Activated T-cell treated with anti-CD3 and anti-CD28 coated beads, Interleukin-2, amount 50 U/mL, for 1 hour (primary cell): ENCODE results near the gene EMD.
"Not testable (repeated sequence)": the region's sequence is repeated elsewhere in the genome, so short reads cannot be mapped to it uniquely, and the experiment has no call there.

ENCODE experiments used
- DNase-seq: peaks from one replicate; pipeline ENCODE4 v3.0.0-alpha.2; 2020

EMD gene

GRCh38 chrX:154378799-154379568, at the start of gene EMD:
TSS of gene EMD (plus strand) at chrX:154379295. CDS start at chrX:154379485, 190 bp downstream.
- DNase-seq: peak; percentile 95

- no peak for DNase-seq
Observed at GRCh38 chrX:154332561-154332960, 46.5 kb upstream of the EMD start.

- no peak for DNase-seq
Observed at GRCh38 chrX:154333116-154333515, 46.0 kb upstream of the EMD start.

- no peak for DNase-seq
Observed at GRCh38 chrX:154333837-154334271, 45.2 kb upstream of the EMD start.

GRCh38 chrX:154334496-154334895, 44.6 kb upstream of the EMD start:
- no peak for DNase-seq

GRCh38 chrX:154341399-154342298, 37.4 kb upstream of the EMD start:
- not testable (repeated sequence) for DNase-seq

- not testable (repeated sequence) for DNase-seq
Observed at GRCh38 chrX:154343063-154343462, 36.0 kb upstream of the EMD start.

- not testable (repeated sequence) for DNase-seq
Observed at GRCh38 chrX:154343620-154344019, 35.5 kb upstream of the EMD start.

GRCh38 chrX:154348114-154348531, 31.0 kb upstream of the EMD start:
- peak; percentile 24 for DNase-seq

GRCh38 chrX:154348646-154349358, 30.3 kb upstream of the EMD start:
- DNase-seq: peak; percentile 28

- DNase-seq: peak; percentile 39
Observed at GRCh38 chrX:154349359-154349935, 29.6 kb upstream of the EMD start.

- peak; percentile 28 for DNase-seq
Observed at GRCh38 chrX:154349979-154350378, 29.1 kb upstream of the EMD start.

GRCh38 chrX:154350429-154351182, 28.5 kb upstream of the EMD start:
- peak; percentile 26 for DNase-seq

GRCh38 chrX:154351183-154352011, 27.7 kb upstream of the EMD start:
- DNase-seq: peak; percentile 53

- no peak for DNase-seq
Observed at GRCh38 chrX:154352012-154352401, 27.1 kb upstream of the EMD start.

GRCh38 chrX:154352466-154352865, 26.6 kb upstream of the EMD start:
- DNase-seq: no peak

- no peak for DNase-seq
Observed at GRCh38 chrX:154353172-154353843, 25.8 kb upstream of the EMD start.

- no peak for DNase-seq
Observed at GRCh38 chrX:154354013-154354412, 25.1 kb upstream of the EMD start.

- DNase-seq: no peak
Observed at GRCh38 chrX:154354516-154354915, 24.6 kb upstream of the EMD start.

- no peak for DNase-seq
Observed at GRCh38 chrX:154355094-154355775, 23.9 kb upstream of the EMD start.
